Activated CD4-positive, alpha-beta T cell treated with anti-CD3 and anti-CD28 coated beads, Interleukin-2, amount 50 U/mL, for 1 hour (primary cell): ENCODE results near the gene PCDHGA1.

Experiments
- DNase-seq: peaks from one replicate; pipeline ENCODE4 v3.0.0-alpha.2; 2020

Gene PCDHGA1

DNA sequence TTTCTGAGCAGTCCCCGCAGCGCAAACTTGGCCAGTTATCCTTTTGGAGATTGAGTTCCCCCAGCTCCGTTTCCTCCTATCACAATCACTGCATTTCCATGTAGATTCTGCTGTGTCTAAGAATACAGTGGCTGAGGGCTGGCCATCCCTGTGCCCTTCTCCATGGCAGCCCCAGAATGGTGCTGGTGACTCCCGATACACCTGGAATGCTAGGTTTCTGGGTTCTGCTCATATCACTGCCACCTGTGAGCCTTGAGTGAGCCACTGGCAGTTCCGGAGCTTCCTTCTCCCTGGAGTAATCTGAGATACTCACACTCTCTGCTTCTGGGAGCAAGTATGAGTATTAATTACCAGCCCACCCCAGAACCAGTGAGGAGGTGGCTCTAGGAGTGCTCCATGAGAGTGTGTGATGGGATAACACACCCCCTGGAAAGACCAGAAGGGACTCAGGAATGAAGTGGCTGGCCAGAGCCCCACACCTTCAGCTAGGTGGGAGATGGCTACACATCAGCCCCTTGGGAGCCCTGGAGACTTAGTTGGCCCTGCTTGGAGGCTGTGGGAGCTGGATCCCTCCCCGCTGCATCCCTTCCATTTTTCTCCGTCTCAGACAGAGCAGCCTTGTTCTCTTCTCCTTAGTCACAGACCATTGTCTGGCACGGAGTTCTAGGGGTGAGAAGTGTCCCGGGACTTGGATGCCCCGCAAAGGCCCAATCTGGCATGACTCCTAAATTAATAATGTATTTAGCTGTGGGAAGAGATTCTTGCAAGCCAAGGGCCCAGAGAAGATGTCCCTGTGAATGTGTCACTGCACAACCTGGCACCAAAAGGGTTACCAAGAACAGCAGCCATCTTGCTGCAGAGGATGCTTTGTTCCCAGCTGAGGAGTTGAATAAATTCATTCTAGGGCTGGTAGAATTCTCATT lies 163.4 kb downstream of the PCDHGA1 start:
- DNase-seq = no peak

DNA sequence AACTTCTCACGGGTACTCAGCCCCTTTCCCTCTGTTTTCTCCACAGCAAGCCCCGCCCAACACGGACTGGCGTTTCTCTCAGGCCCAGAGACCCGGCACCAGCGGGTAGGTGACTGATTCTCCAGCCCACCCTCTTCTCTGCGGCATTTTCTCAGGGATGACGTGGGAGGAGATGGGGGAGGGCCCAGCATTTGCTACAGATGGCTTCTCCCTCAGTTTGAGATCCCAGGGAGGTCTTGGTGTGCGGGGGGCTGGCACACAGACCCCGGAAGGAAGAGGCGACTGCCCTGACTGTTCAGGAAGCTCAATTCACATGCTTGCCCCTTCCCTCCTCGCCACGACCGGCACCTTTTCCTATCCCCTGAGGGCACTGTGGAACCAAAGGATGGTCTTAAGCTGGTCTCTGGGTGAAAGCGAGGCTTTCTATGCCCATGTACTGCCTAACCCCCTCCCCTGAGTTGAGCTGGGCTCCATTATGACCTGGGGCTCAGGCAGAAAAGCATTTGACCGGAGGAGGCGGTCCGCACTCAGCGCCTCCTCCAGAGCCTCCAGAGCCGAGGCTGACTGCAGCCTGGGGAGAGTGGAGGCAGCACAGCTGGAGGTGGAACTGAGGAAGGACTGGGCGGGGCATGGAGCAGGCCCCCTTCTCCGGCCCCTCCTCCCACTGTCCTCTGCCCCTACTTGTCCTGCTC lies 164.6 kb downstream of the PCDHGA1 start:
- DNase-seq = no peak

- no peak for DNase-seq
These were observed 165.1 kb downstream of the PCDHGA1 start for GRCh38 chr5:141495453-141495811.

DNA sequence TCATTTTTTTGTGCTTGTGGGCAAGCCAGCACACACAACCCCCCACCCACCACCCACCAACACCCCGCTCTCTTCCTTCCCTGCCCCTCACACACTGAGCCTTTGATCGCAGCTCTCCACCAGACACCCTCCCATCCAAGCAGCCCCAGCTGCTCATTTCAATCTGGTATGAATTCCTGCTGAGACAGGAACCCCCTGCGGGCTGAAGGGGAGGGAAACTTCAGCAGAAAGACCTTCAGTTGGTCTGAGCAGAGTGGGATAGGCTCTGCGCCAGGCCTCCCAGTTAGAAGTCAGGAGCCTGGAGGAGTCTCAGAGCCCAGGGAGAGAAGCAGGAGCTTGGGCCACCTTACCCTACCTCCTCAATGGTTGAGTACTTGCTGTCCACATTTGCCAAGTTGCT lies 165.7 kb downstream of the PCDHGA1 start:
- no peak for DNase-seq

DNA sequence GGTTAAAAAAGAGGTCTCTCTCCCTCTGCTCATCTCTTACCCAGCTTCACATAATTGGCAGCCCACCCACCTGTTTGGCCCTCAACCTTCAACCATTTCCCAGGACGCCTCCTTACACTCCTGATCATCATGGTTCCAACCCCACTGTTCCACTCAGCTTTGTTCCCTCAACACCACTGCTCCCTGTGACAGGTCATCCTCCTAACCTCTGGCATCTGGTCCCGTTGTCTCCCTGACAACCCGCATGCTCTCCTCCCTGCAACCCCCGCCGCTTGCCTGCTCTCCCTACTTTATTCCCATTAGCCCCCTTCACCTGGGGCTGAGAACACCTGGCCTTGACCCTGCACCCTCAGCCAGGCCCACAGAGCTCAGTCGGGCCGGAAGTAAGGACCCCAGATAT lies 171.4 kb downstream of the PCDHGA1 start:
- no peak for DNase-seq

DNA sequence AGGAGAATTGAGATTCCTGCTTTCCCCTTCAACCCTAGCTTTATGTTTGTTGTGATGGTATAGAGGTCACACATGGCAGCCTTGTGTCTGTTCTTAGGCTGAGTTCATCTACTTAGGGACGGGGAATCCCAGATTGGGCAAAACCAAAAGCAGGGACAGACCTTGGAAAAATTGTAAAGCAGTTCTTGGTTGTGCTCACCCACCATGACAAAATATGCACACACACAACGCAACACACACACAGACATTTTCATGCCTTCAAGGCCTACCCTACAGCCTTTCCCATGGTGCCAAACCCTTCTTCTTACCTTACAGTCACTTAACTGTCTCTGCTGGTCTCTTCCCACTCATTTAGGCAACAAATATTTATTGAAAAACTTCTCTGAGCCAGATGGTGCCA lies 173.4 kb downstream of the PCDHGA1 start:
- DNase-seq = no peak

- no peak for DNase-seq
These were observed 173.9 kb downstream of the PCDHGA1 start for GRCh38 chr5:141504216-141504615.

- DNase-seq = no peak
These were observed 176.3 kb downstream of the PCDHGA1 start for GRCh38 chr5:141506381-141507155.

- DNase-seq = no peak
These were observed 177.2 kb downstream of the PCDHGA1 start for GRCh38 chr5:141507387-141508091.

DNA sequence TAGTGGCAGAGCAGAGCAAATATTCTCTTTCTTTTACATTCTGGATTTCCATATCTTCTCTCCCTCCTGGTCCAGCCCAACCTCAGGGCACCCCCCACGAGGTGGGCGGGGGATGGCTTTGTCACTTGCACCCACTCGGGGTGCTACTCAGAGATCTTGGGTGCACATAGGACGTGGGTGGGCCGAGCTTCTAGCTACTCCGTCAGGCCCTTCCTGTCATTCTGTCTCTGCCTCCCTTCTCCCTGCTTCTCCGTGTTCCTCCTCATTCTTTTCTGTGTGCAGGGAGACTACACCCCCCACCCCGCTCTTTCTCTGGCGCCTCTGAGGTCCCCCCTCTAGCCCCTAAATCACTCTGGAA lies 178.1 kb downstream of the PCDHGA1 start:
- no peak for DNase-seq

- DNase-seq = no peak
These were observed 178.7 kb downstream of the PCDHGA1 start for GRCh38 chr5:141508798-141509611.

DNA sequence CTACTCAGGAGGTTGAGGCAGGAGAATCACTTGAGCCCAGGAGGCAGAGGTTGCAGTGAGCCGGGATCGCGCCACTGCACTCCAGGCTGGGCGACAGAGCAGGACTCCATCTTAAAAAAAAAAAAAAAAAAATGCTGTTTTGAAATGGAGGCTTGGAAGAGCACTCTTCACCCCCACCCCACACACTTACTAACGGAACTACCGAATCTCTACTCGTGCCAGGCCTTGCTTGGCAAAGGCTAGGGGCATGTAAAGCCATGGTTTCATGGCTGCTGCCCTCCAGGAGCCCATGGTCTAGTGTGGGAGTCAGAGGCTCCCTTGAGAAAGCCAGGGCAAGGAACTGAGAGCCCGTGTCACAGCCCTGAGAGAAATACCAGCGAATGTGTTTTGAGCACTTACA lies 179.8 kb downstream of the PCDHGA1 start:
- no peak for DNase-seq

DNA sequence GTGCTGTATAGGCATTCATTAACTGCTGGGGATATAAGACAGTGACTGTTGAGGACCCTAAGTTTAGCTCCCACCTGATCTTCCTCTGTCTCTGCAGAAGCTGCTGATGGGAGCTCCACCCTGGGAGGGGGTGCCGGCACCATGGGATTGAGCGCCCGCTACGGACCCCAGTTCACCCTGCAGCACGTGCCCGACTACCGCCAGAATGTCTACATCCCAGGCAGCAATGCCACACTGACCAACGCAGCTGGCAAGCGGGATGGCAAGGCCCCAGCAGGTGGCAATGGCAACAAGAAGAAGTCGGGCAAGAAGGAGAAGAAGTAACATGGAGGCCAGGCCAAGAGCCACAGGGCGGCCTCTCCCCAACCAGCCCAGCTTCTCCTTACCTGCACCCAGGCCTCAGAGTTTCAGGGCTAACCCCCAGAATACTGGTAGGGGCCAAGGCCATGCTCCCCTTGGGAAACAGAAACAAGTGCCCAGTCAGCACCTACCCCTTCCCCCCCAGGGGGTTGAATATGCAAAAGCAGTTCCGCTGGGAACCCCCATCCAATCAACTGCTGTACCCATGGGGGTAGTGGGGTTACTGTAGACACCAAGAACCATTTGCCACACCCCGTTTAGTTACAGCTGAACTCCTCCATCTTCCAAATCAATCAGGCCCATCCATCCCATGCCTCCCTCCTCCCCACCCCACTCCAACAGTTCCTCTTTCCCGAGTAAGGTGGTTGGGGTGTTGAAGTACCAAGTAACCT lies 180.7 kb downstream of the PCDHGA1 start:
- no peak for DNase-seq

DNA sequence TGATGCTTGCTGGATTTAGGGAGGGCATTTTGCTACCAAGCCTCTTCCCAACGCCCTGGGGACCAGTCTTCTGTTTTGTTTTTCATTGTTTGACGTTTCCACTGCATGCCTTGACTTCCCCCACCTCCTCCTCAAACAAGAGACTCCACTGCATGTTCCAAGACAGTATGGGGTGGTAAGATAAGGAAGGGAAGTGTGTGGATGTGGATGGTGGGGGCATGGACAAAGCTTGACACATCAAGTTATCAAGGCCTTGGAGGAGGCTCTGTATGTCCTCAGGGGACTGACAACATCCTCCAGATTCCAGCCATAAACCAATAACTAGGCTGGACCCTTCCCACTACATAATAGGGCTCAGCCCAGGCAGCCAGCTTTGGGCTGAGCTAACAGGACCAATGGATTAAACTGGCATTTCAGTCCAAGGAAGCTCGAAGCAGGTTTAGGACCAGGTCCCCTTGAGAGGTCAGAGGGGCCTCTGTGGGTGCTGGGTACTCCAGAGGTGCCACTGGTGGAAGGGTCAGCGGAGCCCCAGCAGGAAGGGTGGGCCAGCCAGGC lies 181.5 kb downstream of the PCDHGA1 start:
- DNase-seq = no peak

DNA sequence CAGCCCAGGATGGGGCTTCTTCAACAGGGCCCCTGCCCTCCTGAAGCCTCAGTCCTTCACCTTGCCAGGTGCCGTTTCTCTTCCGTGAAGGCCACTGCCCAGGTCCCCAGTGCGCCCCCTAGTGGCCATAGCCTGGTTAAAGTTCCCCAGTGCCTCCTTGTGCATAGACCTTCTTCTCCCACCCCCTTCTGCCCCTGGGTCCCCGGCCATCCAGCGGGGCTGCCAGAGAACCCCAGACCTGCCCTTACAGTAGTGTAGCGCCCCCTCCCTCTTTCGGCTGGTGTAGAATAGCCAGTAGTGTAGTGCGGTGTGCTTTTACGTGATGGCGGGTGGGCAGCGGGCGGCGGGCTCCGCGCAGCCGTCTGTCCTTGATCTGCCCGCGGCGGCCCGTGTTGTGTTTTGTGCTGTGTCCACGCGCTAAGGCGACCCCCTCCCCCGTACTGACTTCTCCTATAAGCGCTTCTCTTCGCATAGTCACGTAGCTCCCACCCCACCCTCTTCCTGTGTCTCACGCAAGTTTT lies 182.1 kb downstream of the PCDHGA1 start:
- peak; percentile 87 for DNase-seq

DNA sequence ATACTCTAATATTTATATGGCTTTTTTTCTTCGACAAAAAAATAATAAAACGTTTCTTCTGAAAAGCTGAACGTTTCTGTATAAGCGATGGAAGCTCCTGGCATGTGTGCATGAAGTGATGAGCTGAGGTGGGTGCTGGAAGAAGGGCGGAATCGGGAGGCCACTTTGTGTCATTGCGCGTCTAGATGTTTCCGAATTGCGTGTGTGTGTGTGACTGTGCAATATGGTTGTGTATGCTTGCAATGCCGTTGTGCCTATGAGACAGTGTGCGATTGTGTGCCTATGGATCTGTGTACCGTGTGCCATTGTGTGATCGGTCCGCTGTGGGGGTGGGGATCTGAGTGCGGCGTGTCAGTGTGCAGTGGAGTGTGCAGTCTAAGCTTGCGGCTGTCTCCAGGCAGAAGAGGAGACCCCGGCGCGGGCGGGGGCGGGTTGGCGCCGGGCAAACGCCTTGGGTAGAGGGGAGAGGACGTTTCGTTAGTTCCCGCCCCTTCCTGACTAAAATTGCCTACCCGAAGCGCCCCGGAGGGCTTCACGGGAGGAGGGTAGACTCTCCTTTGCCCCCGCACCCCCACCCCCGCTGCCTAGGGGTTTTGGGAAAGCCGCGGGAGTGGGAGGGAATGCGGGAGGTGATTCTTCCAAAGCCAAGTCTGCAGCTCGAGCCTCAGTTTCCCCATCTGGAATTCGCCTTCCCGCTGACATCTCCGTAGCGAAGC lies 182.8 kb downstream of the PCDHGA1 start:
- DNase-seq = peak; percentile 26

GRCh38 chr5:141513627-141514329 lies 183.5 kb downstream of the PCDHGA1 start:
- peak; percentile 49 for DNase-seq

GRCh38 chr5:141514330-141515133 lies 184.2 kb downstream of the PCDHGA1 start:
- no peak for DNase-seq
